ENCODE data around the gene ANXA7.

DNA sequence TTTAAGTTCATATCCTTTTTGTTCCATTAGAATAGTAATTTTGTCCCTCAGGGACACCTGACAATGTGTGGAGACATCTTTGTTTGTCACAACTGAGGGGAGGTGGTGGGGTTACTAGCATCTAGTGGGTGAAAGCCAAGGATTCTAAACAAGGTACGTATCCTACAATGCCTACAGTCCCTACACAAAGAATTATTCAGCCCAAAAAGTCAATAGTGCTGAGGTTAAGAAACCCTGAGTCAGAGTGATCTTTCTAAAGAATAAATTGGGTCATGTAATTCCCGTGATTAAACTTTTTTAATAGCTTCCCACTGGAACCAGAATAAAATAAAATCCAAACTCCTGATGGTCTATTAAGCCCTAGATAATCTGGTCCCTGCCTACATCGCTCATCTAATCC lies 2.7 kb upstream of the ANXA7 start:
- TF ChIP-seq, protein P1, sequence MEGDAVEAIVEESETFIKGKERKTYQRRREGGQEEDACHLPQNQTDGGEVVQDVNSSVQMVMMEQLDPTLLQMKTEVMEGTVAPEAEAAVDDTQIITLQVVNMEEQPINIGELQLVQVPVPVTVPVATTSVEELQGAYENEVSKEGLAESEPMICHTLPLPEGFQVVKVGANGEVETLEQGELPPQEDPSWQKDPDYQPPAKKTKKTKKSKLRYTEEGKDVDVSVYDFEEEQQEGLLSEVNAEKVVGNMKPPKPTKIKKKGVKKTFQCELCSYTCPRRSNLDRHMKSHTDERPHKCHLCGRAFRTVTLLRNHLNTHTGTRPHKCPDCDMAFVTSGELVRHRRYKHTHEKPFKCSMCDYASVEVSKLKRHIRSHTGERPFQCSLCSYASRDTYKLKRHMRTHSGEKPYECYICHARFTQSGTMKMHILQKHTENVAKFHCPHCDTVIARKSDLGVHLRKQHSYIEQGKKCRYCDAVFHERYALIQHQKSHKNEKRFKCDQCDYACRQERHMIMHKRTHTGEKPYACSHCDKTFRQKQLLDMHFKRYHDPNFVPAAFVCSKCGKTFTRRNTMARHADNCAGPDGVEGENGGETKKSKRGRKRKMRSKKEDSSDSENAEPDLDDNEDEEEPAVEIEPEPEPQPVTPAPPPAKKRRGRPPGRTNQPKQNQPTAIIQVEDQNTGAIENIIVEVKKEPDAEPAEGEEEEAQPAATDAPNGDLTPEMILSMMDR (conservative IDR thresholded peaks at IDR 0.05; ENCODE audit: low read length), result no peak
- TF ChIP-seq EZH2phosphoT487 (IDR thresholded peaks at IDR 0.05; ENCODE audit: borderline replicate concordance), result no peak

Measured in Loucy (cell line).